H9 (cell line): Measurements from ENCODE around the gene SGF29. TPM values are rescaled to one million over a fixed set of nuclear protein-coding genes. Genes with fewer than 3 reads are reported as not detected.

Source experiments
- DNase-seq: peaks from one replicate; pipeline ENCODE4 v3.0.0-alpha.2; 2017
- H2AFZ ChIP-seq: one replicate; pipeline ENCODE4 v1.6.1; 2013; ENCODE audit warnings: mild to moderate bottlenecking, low read length, control low read depth, moderate library complexity
- H2AK5ac ChIP-seq: 2 replicates; pipeline ENCODE4 v1.6.1; 2013; ENCODE audit warnings: low read length, control low read depth, mixed read lengths; ENCODE audit not compliant: insufficient read length
- H2BK120ac ChIP-seq: one replicate; pipeline ENCODE4 v1.6.1; 2013; ENCODE audit warnings: low read depth, mild to moderate bottlenecking, low read length, control low read depth, inconsistent platforms; ENCODE audit not compliant: poor library complexity, severe bottlenecking
- H2BK12ac ChIP-seq: 2 replicates; pipeline ENCODE4 v1.6.1; 2013; ENCODE audit warnings: low read length, control low read depth, mixed read lengths, low read depth; ENCODE audit not compliant: insufficient read length
- H2BK15ac ChIP-seq: 2 replicates; pipeline ENCODE4 v1.6.1; 2013; ENCODE audit warnings: low read depth, low read length, control low read depth
- H2BK20ac ChIP-seq: one replicate; pipeline ENCODE4 v1.6.1; 2013; ENCODE audit warnings: low read depth, mild to moderate bottlenecking, low read length, control low read depth, inconsistent platforms; ENCODE audit not compliant: poor library complexity, severe bottlenecking
- H2BK5ac ChIP-seq: 2 replicates; pipeline ENCODE4 v1.6.1; 2013; ENCODE audit warnings: low read length, control low read depth, mixed read lengths; ENCODE audit not compliant: insufficient read length
- H3K14ac ChIP-seq: 2 replicates; pipeline ENCODE4 v1.6.1; 2013; ENCODE audit warnings: low read length, control low read depth; ENCODE audit not compliant: insufficient read depth
- H3K18ac ChIP-seq: 2 replicates; pipeline ENCODE4 v1.6.1; 2013; ENCODE audit warnings: low read depth, mild to moderate bottlenecking, mixed read lengths, low read length, control low read depth; ENCODE audit not compliant: insufficient read length
- H3K23ac ChIP-seq: 2 replicates; pipeline ENCODE4 v1.6.1; 2013; ENCODE audit warnings: low read length, control low read depth, mixed read lengths, low read depth; ENCODE audit not compliant: insufficient read length
- H3K23me2 ChIP-seq: 2 replicates; pipeline ENCODE4 v1.6.1; 2013; ENCODE audit warnings: low read depth, mild to moderate bottlenecking, mixed read lengths, low read length, control low read depth; ENCODE audit not compliant: insufficient read length, poor library complexity, severe bottlenecking
- H3K27ac ChIP-seq: 2 replicates; pipeline ENCODE4 v1.5.1; 2013; ENCODE audit warnings: low read length, control low read depth, mixed read lengths, low read depth; ENCODE audit not compliant: insufficient read length
- H3K27me3 ChIP-seq: 2 replicates; pipeline ENCODE4 v1.6.1; 2013; ENCODE audit warnings: low read length, control low read depth, inconsistent platforms; ENCODE audit not compliant: insufficient read depth
- H3K4ac ChIP-seq: 2 replicates; pipeline ENCODE4 v1.6.1; 2013; ENCODE audit warnings: low read depth, mild to moderate bottlenecking, control low read depth, inconsistent platforms, low read length, moderate library complexity
- H3K4me1 ChIP-seq: 2 replicates; pipeline ENCODE4 v1.6.1; 2013; ENCODE audit warnings: low read length, control low read depth, inconsistent platforms; ENCODE audit not compliant: insufficient read depth
- H3K4me2 ChIP-seq: 2 replicates; pipeline ENCODE4 v1.6.1; 2013; ENCODE audit warnings: low read length, control low read depth, mixed read lengths; ENCODE audit not compliant: insufficient read length, insufficient read depth
- H3K56ac ChIP-seq: 2 replicates; pipeline ENCODE4 v1.6.1; 2013; ENCODE audit warnings: low read depth, mild to moderate bottlenecking, mixed read lengths, low read length, control low read depth; ENCODE audit not compliant: insufficient read length
- H3K79me1 ChIP-seq: 2 replicates; pipeline ENCODE4 v1.6.1; 2013; ENCODE audit warnings: low read depth, mild to moderate bottlenecking, moderate library complexity, low read length, control low read depth, inconsistent platforms; ENCODE audit not compliant: insufficient read depth, poor library complexity, severe bottlenecking
- H3K79me2 ChIP-seq: 2 replicates; pipeline ENCODE4 v1.6.1; 2013; ENCODE audit warnings: low read length, control low read depth, inconsistent platforms; ENCODE audit not compliant: insufficient read depth
- H3K9ac ChIP-seq: 2 replicates; pipeline ENCODE4 v1.6.1; 2013; ENCODE audit warnings: low read length, control low read depth, mixed read lengths; ENCODE audit not compliant: insufficient read length; ENCODE audit errors: extremely low read depth
- H3K9me3 ChIP-seq: one replicate; pipeline ENCODE4 v1.6.1; 2013; ENCODE audit warnings: low read depth, low read length, inconsistent platforms; ENCODE audit not compliant: control insufficient read depth
- H3T11ph ChIP-seq: one replicate; pipeline ENCODE4 v1.6.1; 2013; ENCODE audit warnings: mild to moderate bottlenecking, low read length, control low read depth, inconsistent platforms
- H4K20me1 ChIP-seq: one replicate; pipeline ENCODE4 v1.6.1; 2013; ENCODE audit not compliant: control insufficient read depth, insufficient read length, insufficient read depth
- H4K5ac ChIP-seq: 2 replicates; pipeline ENCODE4 v1.6.1; 2013; ENCODE audit warnings: low read depth, mild to moderate bottlenecking, mixed read lengths, low read length, control low read depth; ENCODE audit not compliant: insufficient read length
- H4K8ac ChIP-seq: replicated peaks from 2 replicates; pipeline ENCODE4 v1.6.1; 2013; ENCODE audit warnings: low read length, control low read depth, mixed read lengths, low read depth; ENCODE audit not compliant: insufficient read length
- H4K91ac ChIP-seq: 2 replicates; pipeline ENCODE4 v1.6.1; 2013; ENCODE audit warnings: low read depth, mild to moderate bottlenecking, moderate library complexity, mixed read lengths, low read length, control low read depth; ENCODE audit not compliant: insufficient read length
- H3K27ac Mint-ChIP-seq, 3 experiments: 2 replicates in 2 of 3; 3 replicates in 1 of 3; pipeline ENCODE4 v1.8.0; 2020 to 2021; ENCODE audit warnings: mixed read lengths in 3 of 3, mild to moderate bottlenecking in 1 of 3, moderate library complexity in 1 of 3
- H3K27me3 Mint-ChIP-seq: 2 replicates; pipeline ENCODE4 v1.8.0; 2021; ENCODE audit warnings: low read depth, mild to moderate bottlenecking, moderate library complexity, mixed read lengths
- H3K36me3 Mint-ChIP-seq, 3 experiments: 2 replicates in 2 of 3; 3 replicates in 1 of 3; pipeline ENCODE4 v1.8.0; 2020 to 2021; ENCODE audit warnings: low read depth in 3 of 3, mixed read lengths in 3 of 3; ENCODE audit not compliant: insufficient read depth in 1 of 3
- H3K4me1 Mint-ChIP-seq, 2 experiments: 2 replicates each; pipeline ENCODE4 v1.8.0; 2020; ENCODE audit warnings: mixed read lengths in 2 of 2
- H3K4me3 Mint-ChIP-seq, 2 experiments: 2 replicates in 1 of 2; 3 replicates in 1 of 2; pipeline ENCODE4 v1.8.0; 2020 to 2021; ENCODE audit warnings: mild to moderate bottlenecking in 2 of 2, mixed read lengths in 2 of 2, moderate library complexity in 1 of 2
- H3K9me3 Mint-ChIP-seq, 2 experiments: 2 replicates in 1 of 2; 3 replicates in 1 of 2; pipeline ENCODE4 v1.8.0; 2020; ENCODE audit warnings: mild to moderate bottlenecking in 2 of 2, mixed read lengths in 2 of 2, moderate library complexity in 1 of 2
- WGBS: extraction: QIAGEN DNeasy Blood & Tissue Kit; methylation state at CpG from one replicate; pipeline ENCODE4 v1.1.7; 2013; ENCODE audit warnings: missing lambda C conversion rate, low lambda C conversion rate, mixed read lengths; ENCODE audit not compliant: insufficient read length; ENCODE audit errors: extremely low coverage; 5-methylcytosine and 5-hydroxymethylcytosine counted together
- total RNA-seq: library from RNA; stranded (reverse); gene quantifications from 2 replicates; pipeline ENCODE4 v1.2.1, GENCODE V29; 2021
- TF ChIP-seq, protein P1 (sequence below): fragments of 200-600 bp; sonication (generic); conservative IDR thresholded peaks from 3 replicates; pipeline ENCODE4 v1.8.0; 2021; ENCODE audit warnings: antibody characterized with exemption, mild to moderate bottlenecking

Gene SGF29
- total RNA-seq, 1 experiment from 2014 or later, result 24.8 TPM

DNA sequence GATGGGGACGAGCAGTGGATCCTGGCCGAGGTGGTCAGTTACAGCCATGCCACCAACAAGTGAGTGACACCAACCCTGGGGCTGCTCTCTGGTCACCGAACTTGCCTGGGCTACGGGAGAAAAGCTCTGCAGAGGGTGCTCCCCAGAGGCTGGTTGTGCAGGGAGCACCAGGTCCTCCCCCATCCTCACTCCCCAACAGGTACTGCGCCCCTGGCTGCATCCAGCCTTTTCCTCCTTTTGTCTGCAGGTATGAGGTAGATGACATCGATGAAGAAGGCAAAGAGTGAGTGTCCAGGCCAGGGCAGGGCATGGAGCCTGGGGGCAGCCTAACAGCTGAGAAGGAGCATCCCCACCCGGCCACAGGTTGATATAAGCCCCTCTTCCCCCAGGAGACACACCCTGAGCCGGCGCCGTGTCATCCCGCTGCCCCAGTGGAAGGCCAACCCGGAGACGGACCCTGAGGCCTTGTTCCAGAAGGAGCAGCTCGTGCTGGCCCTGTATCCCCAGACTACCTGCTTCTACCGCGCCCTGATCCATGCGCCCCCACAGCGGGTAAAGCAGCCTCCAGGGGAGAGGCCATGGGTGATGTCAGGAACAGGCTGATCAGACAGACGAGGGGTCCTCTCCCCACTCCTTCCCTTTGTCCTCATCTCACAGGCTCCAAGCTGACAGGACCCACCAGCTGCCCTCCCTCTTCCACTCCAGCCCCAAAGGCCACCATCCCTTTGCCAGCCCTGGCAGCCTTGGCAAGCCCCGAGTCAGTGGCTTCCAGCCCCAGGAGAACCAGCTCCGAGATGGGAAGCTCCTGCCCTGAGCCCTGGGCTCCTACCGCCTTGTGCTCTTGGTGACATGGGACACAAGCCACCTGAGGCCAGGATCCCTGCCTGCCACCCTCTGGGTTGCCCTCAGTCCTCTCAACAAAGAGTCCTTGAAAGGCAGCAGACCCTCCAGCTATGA is 36.9 kb downstream of the SGF29 start:
- Histone ChIP-seq H3K14ac (no peak overlapping the region), H3K27ac (no peak overlapping the region), H3K4me2 (no peak overlapping the region), H3K18ac (no peak overlapping the region), H3K79me1 (no peaks in the 10 kb centered on the region), H4K20me1 (no peaks in the 10 kb centered on the region), H3K9ac (no peak overlapping the region), H3K79me2 (no peaks in the 10 kb centered on the region), H3K27me3 (no peaks in the 10 kb centered on the region), H4K8ac (no peak overlapping the region), H4K91ac (no peak overlapping the region), H3K9me3 (no peaks in the 10 kb centered on the region), H3K23ac (no peak overlapping the region), H3K4me1 (no peaks in the 10 kb centered on the region), H2AFZ (no peak overlapping the region), H2BK12ac (no peak overlapping the region), H4K5ac (no peak overlapping the region), H2AK5ac (no peak overlapping the region), H3T11ph (no peak overlapping the region), H2BK20ac (no peak overlapping the region), H2BK15ac (no peak overlapping the region), H2BK120ac (no peak overlapping the region), H3K56ac (no peak overlapping the region), H3K23me2 (no peaks in the 10 kb centered on the region), H2BK5ac (no peak overlapping the region), H3K4ac (no peak overlapping the region)
- Mint-ChIP-seq H3K27me3 (no peaks in the 10 kb centered on the region), H3K4me3 (no peak overlapping the region), H3K36me3 (peaks cover 13 to 48% (median 32%) of the 10 kb centered on the region in 3 experiments), H3K9me3 (no peaks in the 10 kb centered on the region), H3K27ac (no peak overlapping the region; a peak in 1 of 7 replicates), H3K4me1 (no peaks in the 10 kb centered on the region)
- WGBS, result no CpG with 5 or more reads among the region's 22 CpGs
- TF ChIP-seq, protein P1, sequence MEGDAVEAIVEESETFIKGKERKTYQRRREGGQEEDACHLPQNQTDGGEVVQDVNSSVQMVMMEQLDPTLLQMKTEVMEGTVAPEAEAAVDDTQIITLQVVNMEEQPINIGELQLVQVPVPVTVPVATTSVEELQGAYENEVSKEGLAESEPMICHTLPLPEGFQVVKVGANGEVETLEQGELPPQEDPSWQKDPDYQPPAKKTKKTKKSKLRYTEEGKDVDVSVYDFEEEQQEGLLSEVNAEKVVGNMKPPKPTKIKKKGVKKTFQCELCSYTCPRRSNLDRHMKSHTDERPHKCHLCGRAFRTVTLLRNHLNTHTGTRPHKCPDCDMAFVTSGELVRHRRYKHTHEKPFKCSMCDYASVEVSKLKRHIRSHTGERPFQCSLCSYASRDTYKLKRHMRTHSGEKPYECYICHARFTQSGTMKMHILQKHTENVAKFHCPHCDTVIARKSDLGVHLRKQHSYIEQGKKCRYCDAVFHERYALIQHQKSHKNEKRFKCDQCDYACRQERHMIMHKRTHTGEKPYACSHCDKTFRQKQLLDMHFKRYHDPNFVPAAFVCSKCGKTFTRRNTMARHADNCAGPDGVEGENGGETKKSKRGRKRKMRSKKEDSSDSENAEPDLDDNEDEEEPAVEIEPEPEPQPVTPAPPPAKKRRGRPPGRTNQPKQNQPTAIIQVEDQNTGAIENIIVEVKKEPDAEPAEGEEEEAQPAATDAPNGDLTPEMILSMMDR, result no peak
- no peak for DNase-seq
